Skin epidermis (tissue), 12 donors: ENCODE results near the gene DGKH.

Experiments used
- H3K27ac ChIP-seq, 21 experiments: fragments of 200-600 bp; sonication (generic) in 11 of 21; one replicate each; pipeline ENCODE4 v1.5.0; 2020; ENCODE audit warnings: mild to moderate bottlenecking in 3 of 21, inconsistent platforms in 2 of 21, moderate library complexity in 2 of 21
- H3K4me3 ChIP-seq, 7 experiments: fragments of 200-600 bp; sonication (generic) in 2 of 7; one replicate each; pipeline ENCODE4 v1.5.0; 2020; ENCODE audit warnings: inconsistent platforms in 2 of 7, mild to moderate bottlenecking in 2 of 7, moderate library complexity in 1 of 7

The DGKH gene

GRCh38 chr13:42259515-42259914 is 211.1 kb downstream of the DGKH start:
- Histone ChIP-seq H3K4me3 (no peak overlapping the region), H3K27ac (no peak overlapping the region)

- no peak overlapping the region for H3K27ac ChIP-seq
These were observed 212.6 kb downstream of the DGKH start for GRCh38 chr13:42260903-42261654.

GRCh38 chr13:42266473-42266872 is 218.0 kb downstream of the DGKH start:
- H3K27ac ChIP-seq = no peak overlapping the region
- no peak overlapping the region for H3K4me3 ChIP-seq

More at GRCh38 chr13:42260903-42261654, 212.6 kb downstream of the DGKH start:
- H3K4me3 ChIP-seq = no peak overlapping the region

- no peak overlapping the region for H3K4me3 ChIP-seq
These were observed 221.9 kb downstream of the DGKH start for GRCh38 chr13:42270160-42270856.

DNA sequence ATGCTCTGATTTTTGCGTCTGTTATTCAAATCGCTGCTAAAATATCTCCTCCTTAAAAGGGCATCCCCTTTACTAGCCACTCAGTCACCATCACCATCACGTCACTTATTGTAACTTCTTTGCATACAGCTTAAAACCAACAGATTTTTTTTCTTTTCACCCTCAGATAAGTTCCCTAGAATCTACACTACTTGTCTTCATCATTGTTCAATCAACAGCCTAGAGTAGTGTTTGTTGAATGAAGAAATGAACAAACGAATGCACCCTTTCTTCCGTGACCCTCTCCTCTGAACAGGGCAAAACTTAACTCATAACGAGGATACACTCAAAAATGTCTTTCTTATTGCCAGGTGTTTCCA is 222.4 kb downstream of the DGKH start:
- H3K4me3 ChIP-seq = peak overlapping the region in 4 of 7 experiments; percentile 90 to 97 (median 93)
- H3K27ac ChIP-seq = peak overlapping the region in 14 of 21 experiments; percentile 56 to 98 (median 93)

More at GRCh38 chr13:42270160-42270856, 221.9 kb downstream of the DGKH start:
- H3K27ac ChIP-seq = no peak overlapping the region

- peak overlapping the region; percentile 88 to 97 (median 91) for H3K4me3 ChIP-seq
- H3K27ac ChIP-seq = peak overlapping the region; percentile 79 to 98 (median 94)
These were observed 223.1 kb downstream of the DGKH start for GRCh38 chr13:42271337-42272114.

- H3K4me3 ChIP-seq = peak within 1 kb of the TSS; percentile 88 to 97 (median 91)
- H3K27ac ChIP-seq = peak within 1 kb of the TSS; percentile 79 to 98 (median 94)
These were observed 223.8 kb downstream of the DGKH start, which contains the start of gene AKAP11 for GRCh38 chr13:42272115-42272803. Gene AKAP11 (plus strand): TSS chr13:42272152. CDS start chr13:42286349, 14,197 bp downstream.

DNA sequence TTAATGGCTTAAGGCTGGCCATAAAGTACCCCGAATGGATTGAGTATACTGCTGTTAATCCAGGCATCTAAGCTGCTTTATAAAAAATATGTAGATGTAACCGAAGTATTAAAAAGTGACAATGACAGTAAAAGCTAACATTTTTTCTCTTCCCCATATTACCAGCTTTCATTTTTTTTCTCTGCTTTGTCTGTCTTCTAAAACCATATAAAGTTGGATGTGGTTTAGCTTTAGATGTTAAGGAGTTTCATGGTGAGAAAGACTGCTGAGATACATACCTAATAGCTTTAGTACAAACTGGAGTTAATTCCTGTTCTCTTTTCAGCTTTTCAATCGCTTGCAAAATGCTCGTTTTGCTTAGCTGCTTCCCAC is 224.3 kb downstream of the DGKH start:
- Histone ChIP-seq H3K27ac (peak overlapping the region in 19 of 21 experiments; percentile 79 to 98 (median 94)), H3K4me3 (peak overlapping the region; percentile 88 to 97 (median 91))

- no peak overlapping the region for H3K4me3 ChIP-seq
- H3K27ac ChIP-seq = peak overlapping the region in 12 of 21 experiments; percentile 1 to 95 (median 39)
These were observed 226.1 kb downstream of the DGKH start for GRCh38 chr13:42274386-42275097.

DNA sequence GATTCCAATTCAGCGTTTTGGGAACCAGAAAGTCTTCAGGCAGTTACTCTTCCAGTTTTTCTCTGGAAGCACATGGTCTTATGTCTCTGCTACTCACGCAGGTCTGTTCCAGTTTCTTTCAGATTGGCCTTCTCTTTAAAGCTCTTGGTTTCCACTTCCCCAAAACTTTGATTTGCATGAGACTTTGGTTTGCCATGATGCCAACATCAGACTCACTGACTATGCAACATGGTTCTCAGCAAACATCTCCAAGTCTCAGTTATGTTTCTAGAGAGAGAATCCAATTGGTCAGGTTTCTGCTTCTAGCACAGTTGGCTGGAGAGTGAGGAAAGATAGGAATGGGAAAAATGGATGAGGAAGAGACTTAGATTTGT is 226.6 kb downstream of the DGKH start:
- H3K4me3 ChIP-seq = no peak overlapping the region
- H3K27ac ChIP-seq = peak overlapping the region in 7 of 21 experiments; percentile 1 to 95 (median 44)

DNA sequence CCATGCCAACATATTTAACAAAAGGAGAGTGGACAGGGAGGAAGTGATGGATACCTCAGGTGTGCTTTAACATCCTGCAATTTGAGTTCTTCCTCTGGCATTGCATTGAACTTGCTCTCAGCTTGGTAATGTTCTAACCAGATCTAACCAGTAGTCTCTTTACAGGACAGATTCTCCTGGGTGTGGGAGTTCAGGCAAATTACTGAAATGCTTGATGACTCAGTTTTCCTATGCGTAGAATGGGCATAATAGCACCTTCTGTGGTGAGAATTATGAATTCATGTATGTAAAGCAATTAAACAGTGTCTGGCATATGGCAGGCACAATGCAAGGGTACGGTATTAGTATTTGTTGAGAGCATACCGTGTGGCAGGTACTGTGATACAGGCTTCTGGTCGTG is 227.1 kb downstream of the DGKH start:
- Histone ChIP-seq H3K4me3 (no peak overlapping the region), H3K27ac (peak overlapping the region in 3 of 21 experiments; percentile 22 to 95 (median 95))

DNA sequence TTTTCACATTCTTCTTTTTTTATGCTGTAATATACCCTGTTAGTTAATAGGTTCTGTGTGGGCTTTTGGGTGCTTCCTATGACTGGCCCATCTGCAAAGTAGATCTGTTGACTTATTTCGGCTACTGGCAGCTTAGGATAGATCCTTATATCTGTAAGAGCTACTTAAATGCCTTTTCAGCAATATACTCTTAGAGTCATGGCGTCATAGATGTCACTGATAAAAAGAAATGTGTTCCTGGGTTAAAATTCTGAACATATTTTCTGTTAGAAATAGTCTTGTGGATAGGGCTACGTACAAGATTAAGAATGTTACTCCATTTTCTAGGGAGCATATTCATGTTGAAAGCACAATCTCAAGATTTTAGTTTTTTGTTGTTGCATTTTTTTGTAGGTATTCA is 228.2 kb downstream of the DGKH start:
- H3K4me3 ChIP-seq = no peak overlapping the region
- H3K27ac ChIP-seq = peak overlapping the region in 4 of 21 experiments; percentile 8 to 95 (median 26)

DNA sequence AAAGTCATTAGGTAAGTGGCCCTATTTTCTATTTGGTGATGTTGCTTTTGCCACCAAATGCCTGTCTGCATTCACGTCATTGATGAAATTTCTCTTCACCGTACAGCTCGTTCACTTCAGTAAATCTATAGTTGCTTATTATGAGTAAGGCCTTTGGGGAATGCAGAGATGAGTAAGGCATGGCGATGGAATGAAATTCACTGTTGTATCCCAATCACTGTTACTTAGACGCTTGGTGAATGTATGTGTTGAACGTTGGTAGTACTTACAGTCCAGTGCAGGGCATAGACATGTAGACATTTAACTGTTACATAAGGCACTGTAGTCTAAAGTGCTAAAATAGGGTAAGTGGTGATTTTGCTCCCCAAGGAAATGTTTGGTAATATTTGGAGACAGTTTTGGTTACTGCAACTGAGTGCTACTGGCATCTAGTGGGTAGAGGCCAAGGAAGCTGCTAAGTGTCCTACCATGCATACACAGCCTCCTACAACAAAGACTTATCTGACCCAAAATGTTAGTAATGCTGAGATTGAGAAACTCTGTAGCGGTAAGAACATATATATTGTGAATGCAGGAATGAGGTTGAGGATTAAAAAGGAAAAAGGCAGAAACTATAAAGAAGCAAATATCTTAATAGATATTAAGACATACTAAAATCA is 229.3 kb downstream of the DGKH start:
- peak overlapping the region in 3 of 21 experiments; percentile 10 to 95 (median 13) for H3K27ac ChIP-seq
- H3K4me3 ChIP-seq = no peak overlapping the region

GRCh38 chr13:42279080-42279479 is 230.6 kb downstream of the DGKH start:
- no peak overlapping the region for H3K4me3 ChIP-seq
- H3K27ac ChIP-seq = peak overlapping the region in 1 of 21 experiments; percentile 33

DNA sequence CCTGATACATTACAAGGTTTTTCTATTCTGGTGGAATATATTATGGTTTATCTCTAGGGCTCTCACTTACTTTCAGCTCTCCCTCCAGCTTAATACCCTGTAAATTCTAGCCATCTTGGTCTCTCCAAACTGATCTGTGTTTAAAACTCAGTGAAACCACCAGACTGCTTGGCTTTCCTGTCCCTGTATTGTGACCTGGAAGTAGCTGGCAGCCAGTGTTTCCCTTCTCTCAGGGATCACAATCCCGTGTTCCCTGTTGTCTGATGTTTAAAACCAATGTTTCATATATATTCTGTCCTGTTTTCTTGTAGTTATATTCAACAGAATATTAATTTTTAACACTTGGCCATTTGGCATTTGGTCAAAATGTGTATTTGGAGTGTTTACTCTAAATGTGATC is 231.5 kb downstream of the DGKH start:
- no peak overlapping the region for H3K4me3 ChIP-seq
- peak overlapping the region in 1 of 21 experiments; percentile 33 for H3K27ac ChIP-seq

GRCh38 chr13:42280537-42280936 is 232.1 kb downstream of the DGKH start:
- H3K4me3 ChIP-seq = no peak overlapping the region
- no peak overlapping the region for H3K27ac ChIP-seq

DNA sequence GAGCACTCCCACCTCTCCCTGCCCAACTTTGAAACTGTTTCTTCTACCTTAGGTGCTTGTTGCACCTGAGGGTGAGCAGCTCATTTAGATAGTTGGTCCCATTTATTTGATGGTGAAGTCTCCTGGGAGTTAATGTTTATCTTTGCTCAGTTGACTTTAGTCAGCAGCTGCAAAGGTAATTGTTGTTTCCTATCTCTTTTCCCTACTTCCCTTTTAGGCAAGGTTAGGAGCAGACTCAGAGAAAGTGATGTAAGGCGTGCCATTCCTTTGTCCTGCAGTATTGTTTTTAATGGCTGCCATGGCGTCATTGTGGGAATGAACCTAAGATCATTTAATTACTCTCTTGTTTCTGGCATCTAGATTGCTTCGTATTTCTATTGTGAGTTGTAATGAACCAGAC is 235.1 kb downstream of the DGKH start:
- Histone ChIP-seq H3K4me3 (no peak overlapping the region), H3K27ac (no peak overlapping the region)

GRCh38 chr13:42284068-42284467 is 235.6 kb downstream of the DGKH start:
- Histone ChIP-seq H3K4me3 (no peak overlapping the region), H3K27ac (no peak overlapping the region)
